Activated CD8-positive, alpha-beta memory T cell treated with anti-CD3 and anti-CD28 coated beads, Interleukin-2, amount 10 ng/mL, durations not matched to agents 7 days and 5 days (primary cell): ENCODE measurements around the gene RABGGTA. TPM values are rescaled to one million over a fixed set of nuclear protein-coding genes. Genes with fewer than 3 reads are reported as not detected.
A peak's percentile ranks its signal among the peaks of the same experiment; 100 is the strongest.

Experiments used
- ATAC-seq: fragments of 150-1000 bp; cut with Tn5 transposase; one replicate; pipeline ENCODE4 v1.10.0; 2021; ENCODE audit warnings: moderate library complexity
- CTCF ChIA-PET: fragments of 350-600 bp; sonication (Branson Sonifier 250); formaldehyde crosslinking; loops from one replicate; lab custom pipeline; 2021; ENCODE audit warnings: antibody characterized with exemption; lab: Charles Lee
- DNase-seq: peaks from one replicate; pipeline ENCODE4 v3.0.0-alpha.2; 2020
- H3K27ac Mint-ChIP-seq: one replicate; pipeline ENCODE4 v1.8.0; 2021; ENCODE audit warnings: mild to moderate bottlenecking, mixed read lengths
- H3K27me3 Mint-ChIP-seq: one replicate; pipeline ENCODE4 v1.8.0; 2021; ENCODE audit warnings: mixed read lengths
- H3K36me3 Mint-ChIP-seq: one replicate; pipeline ENCODE4 v1.8.0; 2021; ENCODE audit warnings: mild to moderate bottlenecking, mixed read lengths
- H3K4me1 Mint-ChIP-seq: one replicate; pipeline ENCODE4 v1.8.0; 2021; ENCODE audit warnings: mixed read lengths
- H3K4me3 Mint-ChIP-seq: one replicate; pipeline ENCODE4 v1.8.0; 2021; ENCODE audit warnings: mild to moderate bottlenecking, moderate library complexity, mixed read lengths
- H3K9me3 Mint-ChIP-seq: one replicate; pipeline ENCODE4 v1.8.0; 2022; ENCODE audit warnings: low read depth, mixed read lengths
- total RNA-seq, 2 experiments: library from RNA; stranded (reverse); gene quantifications; one replicate each; pipeline ENCODE4 v1.2.3, GENCODE V29; 2021

Gene RABGGTA
- total RNA-seq, 2 experiments from 2014 or later: 34.3 to 44.6 TPM

DNA sequence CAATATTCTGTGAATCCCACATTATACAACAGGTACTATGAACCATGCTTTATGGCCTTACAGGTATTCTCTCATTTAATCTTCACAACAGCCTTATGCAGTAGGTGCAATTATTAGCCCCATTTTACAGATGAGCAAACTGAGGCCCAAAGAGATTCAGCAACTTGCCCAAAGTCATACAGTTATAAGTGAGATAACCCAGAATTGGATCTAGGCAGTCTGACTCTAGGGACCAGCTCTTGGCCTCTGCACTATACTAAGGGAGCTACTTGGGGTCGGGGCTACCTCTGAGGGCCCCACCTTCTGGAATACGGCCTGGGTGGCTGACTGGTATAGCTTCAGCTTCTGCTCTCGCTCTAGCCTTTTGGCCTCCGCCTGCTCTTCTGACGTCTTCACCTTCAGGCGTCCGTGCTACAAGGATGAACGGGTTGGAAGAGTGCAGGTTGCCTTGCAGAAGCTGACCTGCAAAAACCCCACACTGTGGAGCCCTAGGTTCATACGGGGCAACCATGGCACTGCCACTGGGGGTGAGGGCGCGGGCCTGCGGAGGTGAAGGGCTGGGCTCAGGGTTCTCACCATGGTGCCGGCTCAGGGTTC, 762 bp downstream of the RABGGTA start:
- H3K27ac Mint-ChIP-seq: peak overlapping the region; percentile 93
- ATAC-seq: no peak
- H3K27me3 Mint-ChIP-seq: no peaks in the 10 kb centered on the region
- no peaks in the 10 kb centered on the region for H3K9me3 Mint-ChIP-seq
- DNase-seq: no peak
- H3K4me1 Mint-ChIP-seq: peaks cover 41% of the 10 kb centered on the region
- CTCF ChIA-PET: interaction anchor here (0.6 to 16.6 kb wide), 25 partner anchors 8 to 397 kb away, joined by 3 to 275 read pairs (median 6); partner anchors contain the start of genes CHMP4A, CIDEB, DCAF11 and DHRS1
- peak overlapping the region; percentile 84 for H3K4me3 Mint-ChIP-seq
- peaks cover 10% of the 10 kb centered on the region for H3K36me3 Mint-ChIP-seq

DNA sequence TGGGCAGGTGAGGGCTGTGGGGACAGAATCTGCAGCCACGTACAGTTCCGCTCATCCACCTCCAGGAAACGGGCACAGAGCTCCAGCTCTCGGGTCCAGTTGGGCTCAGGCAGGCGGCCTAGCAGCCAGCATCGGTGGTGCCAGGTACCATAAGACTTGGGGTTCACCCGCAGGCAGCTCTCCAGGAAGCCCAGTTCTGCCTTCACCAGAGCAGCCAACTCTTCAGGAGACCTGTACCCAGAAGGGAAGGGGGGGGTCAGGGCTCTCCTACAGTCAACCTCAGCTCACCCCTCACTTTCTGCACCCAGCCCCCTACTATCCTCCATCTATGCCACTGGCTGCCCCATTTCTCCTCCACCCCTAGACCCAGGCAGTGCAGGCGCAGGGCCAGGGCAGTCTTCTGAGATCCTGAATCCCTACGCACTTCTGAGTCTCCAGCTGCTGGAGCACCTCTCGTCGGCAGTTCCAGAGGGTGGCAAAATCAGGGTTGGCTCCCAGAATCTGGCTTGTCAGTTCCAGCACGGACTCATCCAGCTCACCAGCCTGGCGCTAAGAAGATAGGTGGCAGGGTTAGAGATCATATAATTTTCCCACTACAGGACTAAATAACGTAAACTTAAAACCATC, 1.4 kb downstream of the RABGGTA start:
- Mint-ChIP-seq H3K4me3 (peak overlapping the region; percentile 84), H3K27ac (peak overlapping the region; percentile 93)

DNA sequence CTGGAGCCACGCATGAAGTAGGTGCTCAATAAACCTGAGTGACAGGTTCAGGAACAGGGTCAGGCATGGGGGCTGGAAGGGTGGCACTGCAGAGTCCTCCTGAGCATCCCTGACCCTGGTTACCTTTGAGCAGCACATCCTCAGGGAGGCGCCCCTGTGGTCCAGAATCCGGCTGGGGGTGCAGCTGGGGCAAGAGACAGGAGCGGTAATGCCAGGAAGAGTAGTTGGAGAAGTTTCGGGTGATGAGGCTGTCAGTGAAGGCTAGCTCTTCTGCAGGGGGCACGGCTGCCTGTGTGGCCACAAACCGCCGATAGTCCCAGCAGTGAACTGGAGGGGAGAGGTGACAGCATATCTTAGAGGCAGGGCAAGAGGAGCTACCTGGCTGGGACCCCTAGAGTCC, 2.0 kb downstream of the RABGGTA start:
- Mint-ChIP-seq H3K27ac (no peak overlapping the region), H3K9me3 (no peaks in the 10 kb centered on the region), H3K4me3 (no peak overlapping the region), H3K27me3 (no peaks in the 10 kb centered on the region), H3K4me1 (peaks cover 38% of the 10 kb centered on the region), H3K36me3 (peaks cover 10% of the 10 kb centered on the region)
- no peak for ATAC-seq
- CTCF ChIA-PET: interaction anchor here (1.2 to 16.6 kb wide), 5 partner anchors 10 to 56 kb away, joined by 3 to 275 read pairs (median 4); partner anchors contain the start of genes CHMP4A, DHRS1, NOP9 and TINF2
- no peak for DNase-seq

More for the DNA sequence above, 1.4 kb downstream of the RABGGTA start:
- no peaks in the 10 kb centered on the region for H3K9me3 Mint-ChIP-seq
- CTCF ChIA-PET: interaction anchor here (1.0 to 16.6 kb wide), 13 partner anchors 10 to 161 kb away, joined by 3 to 275 read pairs (median 9); partner anchors contain the start of genes CIDEB, DHRS1, IRF9 and LTB4R
- DNase-seq: no peak
- H3K4me1 Mint-ChIP-seq: peaks cover 39% of the 10 kb centered on the region
- no peaks in the 10 kb centered on the region for H3K27me3 Mint-ChIP-seq
- ATAC-seq: no peak
- peaks cover 10% of the 10 kb centered on the region for H3K36me3 Mint-ChIP-seq

DNA sequence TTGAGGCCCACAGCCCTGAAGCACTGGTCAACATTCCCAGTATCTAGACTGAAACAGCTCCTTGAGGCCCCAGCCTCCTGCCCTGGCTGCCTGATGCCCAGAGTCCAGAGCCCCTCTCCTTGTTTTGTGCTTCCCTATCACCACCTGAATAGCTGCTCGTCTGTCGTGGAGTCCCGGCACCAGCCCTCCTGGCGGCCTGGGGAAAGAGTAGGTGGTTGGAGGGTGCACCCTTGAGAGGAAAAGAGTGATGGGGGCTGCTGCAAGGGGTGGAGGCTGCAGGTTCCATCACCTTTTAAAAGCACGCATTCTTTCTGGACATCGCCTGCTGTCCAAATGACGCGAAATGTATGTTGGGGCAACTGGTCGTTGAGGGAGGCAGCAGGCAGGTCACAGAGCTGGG, 3.2 kb downstream of the RABGGTA start:
- Mint-ChIP-seq H3K27ac (no peak overlapping the region), H3K9me3 (no peaks in the 10 kb centered on the region), H3K36me3 (peaks cover 10% of the 10 kb centered on the region), H3K4me3 (no peak overlapping the region), H3K27me3 (no peaks in the 10 kb centered on the region), H3K4me1 (peaks cover 27% of the 10 kb centered on the region)
- CTCF ChIA-PET: interaction anchor here (0.6 to 16.6 kb wide), 4 partner anchors 18 to 164 kb away, joined by 3 to 275 read pairs (median 28); partner anchors contain the start of genes CHMP4A, DHRS1, NOP9 and TINF2
- ATAC-seq (no peak), DNase-seq (no peak)

DNA sequence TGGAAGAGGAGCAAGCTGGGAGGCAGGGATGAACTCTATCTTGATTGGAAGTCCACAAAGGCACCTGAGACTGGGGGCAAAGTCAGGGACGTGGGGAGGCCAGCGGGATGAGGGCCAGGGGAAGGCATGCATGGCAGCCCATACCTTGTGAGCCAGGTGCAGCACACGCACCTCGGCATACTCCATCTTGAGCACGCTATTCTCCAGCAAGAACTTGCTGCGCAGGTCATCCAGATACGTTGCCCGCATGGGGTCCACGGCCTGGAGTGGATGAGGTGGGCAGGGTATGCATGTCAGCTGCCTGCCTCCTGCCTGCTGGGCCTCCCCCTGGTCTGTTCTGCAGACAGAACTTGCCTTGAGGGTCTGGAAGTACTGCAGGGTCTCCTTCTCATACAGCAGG, 3.9 kb downstream of the RABGGTA start:
- Mint-ChIP-seq H3K27me3 (no peaks in the 10 kb centered on the region), H3K9me3 (no peaks in the 10 kb centered on the region), H3K36me3 (peaks cover 10% of the 10 kb centered on the region), H3K4me1 (peaks cover 21% of the 10 kb centered on the region), H3K27ac (no peak overlapping the region), H3K4me3 (no peak overlapping the region)
- DNase-seq (no peak), ATAC-seq (no peak)
- CTCF ChIA-PET: interaction anchor here (6.3 to 16.6 kb wide), 2 partner anchors 18 to 32 kb away, joined by 53 to 275 read pairs; partner anchors contain the start of genes DHRS1, NOP9 and TINF2

DNA sequence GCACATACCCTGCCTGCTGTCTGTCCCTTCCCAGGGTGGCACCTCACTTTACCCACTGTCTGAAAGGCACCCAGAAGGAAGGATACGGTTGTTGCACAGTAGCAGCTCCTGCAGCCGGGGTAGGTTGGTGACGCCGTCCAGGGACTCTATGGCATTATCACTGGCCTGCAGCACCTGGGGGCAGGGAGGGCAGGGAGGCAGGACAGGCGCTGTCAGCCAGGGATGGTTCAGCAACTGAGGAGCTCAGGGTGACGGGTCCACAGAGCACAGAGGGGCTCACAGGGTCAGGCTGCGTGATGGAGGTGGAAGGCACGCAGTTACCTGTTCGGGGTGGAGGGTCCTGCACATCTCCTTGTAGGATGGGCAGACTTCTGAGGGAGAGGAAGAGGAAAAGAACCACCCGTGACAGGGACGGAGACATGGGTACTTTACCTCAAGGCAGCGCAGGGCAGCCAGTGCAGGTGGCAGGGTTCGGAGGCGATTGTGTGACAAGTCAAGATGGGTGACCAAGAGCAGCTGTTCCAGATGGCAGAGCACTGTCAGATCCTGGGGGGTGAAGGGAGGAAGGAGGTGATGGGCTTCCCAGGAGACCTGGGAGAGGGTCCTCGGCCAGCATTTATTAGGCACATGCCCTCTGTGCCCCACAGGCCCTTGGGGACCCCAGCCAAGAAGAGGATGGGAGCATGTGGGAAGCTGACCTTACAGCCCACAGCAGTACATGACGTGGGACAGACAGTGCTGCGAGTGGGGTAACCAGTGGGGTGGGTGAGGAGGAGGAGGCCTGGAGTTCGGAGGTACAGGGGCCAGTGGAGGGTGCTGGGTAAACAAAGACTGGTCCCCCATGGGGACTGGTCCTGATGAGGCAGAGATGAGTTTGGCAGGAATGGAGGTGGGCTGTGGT, 4.8 kb downstream of the RABGGTA start:
- Mint-ChIP-seq H3K27ac (no peak overlapping the region), H3K4me3 (no peak overlapping the region), H3K36me3 (peaks cover 10% of the 10 kb centered on the region), H3K9me3 (no peaks in the 10 kb centered on the region), H3K4me1 (peaks cover 12% of the 10 kb centered on the region), H3K27me3 (no peaks in the 10 kb centered on the region)
- ATAC-seq (no peak), DNase-seq (no peak)
- CTCF ChIA-PET: interaction anchor here (1.1 to 16.6 kb wide), 4 partner anchors 13 to 33 kb away, joined by 3 to 275 read pairs (median 30); partner anchors contain the start of genes DHRS1, NOP9 and TINF2

DNA sequence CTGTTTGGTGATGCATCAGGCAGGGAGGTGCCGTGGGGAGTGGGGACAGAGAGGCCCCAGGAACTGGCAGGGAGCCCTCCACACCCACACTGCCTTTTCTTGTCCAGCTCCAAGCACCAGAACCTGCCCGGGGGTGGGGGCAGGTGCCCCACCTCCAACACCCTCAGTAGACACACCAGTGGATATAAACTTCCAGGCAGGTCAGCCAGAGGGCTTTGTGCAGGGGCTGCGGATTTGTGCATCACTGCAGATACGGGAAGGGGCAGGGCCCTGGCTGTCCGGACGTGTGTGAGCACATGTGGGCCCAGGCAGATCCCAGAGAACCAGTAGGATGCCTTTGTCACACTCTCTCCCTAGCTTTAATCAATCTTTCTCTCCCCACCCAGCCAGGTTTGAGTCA, 7.1 kb downstream of the RABGGTA start:
- CTCF ChIA-PET: interaction anchor here (0.8 to 16.6 kb wide), 3 partner anchors 12 to 49 kb away, joined by 3 to 275 read pairs (median 4); partner anchors contain the start of genes MDP1 and TINF2
- ATAC-seq (no peak), DNase-seq (no peak)
- H3K4me3 Mint-ChIP-seq: no peak overlapping the region
- H3K4me1 Mint-ChIP-seq: no peaks in the 10 kb centered on the region
- H3K27ac Mint-ChIP-seq: no peak overlapping the region
- H3K36me3 Mint-ChIP-seq: peaks cover 10% of the 10 kb centered on the region
- H3K27me3 Mint-ChIP-seq: no peaks in the 10 kb centered on the region
- no peaks in the 10 kb centered on the region for H3K9me3 Mint-ChIP-seq

DNA sequence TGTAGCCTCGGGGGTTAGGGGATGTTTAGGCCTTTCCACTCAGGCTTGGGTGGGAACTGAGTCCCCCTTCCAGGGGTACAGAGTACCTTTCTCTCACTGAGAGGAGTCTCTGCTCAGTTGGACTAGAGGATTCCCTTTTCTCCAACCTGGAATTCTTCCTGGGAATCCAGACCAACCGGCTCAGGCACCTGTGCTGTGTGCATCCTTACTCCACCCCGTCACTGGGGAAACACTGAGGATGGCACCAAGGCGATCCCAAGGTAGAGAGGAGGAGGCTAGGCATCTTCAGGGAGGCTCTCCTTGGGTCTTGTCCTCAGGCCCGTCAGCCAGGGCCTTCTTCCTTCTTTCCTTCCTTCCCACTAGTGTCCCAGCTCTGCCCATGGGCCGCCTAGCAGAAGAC, 7.5 kb downstream of the RABGGTA start:
- ATAC-seq: no peak
- Mint-ChIP-seq H3K27me3 (no peaks in the 10 kb centered on the region), H3K27ac (no peak overlapping the region), H3K4me3 (no peak overlapping the region), H3K36me3 (peaks cover 10% of the 10 kb centered on the region), H3K4me1 (no peaks in the 10 kb centered on the region), H3K9me3 (no peaks in the 10 kb centered on the region)
- no peak for DNase-seq
- CTCF ChIA-PET: interaction anchor here (1.5 kb wide), 1 partner anchor 48 kb away, joined by 4 read pairs; the partner anchor contains the start of gene MDP1

DNA sequence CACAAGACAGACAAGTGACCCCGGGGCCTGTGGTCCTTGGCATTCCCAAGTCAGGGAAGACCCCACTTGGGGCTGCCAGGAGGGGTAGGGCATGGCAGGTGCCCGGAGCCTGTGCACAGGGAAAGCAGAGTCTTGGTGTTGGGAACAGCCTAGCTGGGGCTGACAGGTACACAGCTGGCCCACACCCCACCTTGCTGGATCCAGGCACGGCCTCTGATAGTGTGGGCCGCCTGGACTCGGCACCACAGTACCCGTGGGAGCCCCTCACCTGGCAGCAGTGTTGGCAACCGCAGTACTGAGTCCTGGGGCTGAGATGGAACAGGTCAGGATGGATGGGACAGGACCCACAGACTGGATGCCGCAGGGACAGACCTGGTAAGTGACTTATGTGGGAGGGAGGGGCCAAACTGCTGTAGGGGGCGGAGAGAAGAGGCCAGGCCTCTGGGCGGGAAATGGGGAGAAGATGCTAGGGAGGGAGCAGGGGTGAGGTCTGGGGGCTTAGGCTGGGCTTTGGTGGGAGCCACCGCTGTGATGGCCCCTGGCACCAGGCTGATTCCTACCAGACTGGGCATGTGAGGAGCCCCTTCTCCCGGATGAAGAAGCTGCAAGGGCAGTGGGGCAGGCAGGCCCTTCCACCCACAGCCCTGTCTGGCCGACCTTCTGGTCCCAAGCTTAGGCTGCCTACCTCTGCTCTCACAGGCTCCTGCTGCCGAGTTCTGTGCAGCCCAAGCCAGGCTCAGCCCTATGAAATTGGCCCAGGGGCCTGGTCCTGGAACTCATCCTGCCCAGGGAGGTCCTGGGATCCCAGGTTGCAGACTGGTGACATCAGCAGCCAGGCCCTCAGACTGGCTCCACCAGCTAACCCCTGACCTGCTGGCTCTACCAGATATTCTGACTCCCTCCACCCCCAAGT, 8.3 kb downstream of the RABGGTA start, which contains the start of gene TGM1:
Gene TGM1, minus strand, starts transcription at position 357 of the 913 bp plus-strand sequence. CDS start 825 bp downstream, outside the sequence.
- CTCF ChIA-PET: interaction anchor here (1.4 to 1.9 kb wide), 2 partner anchors 8 to 11 kb away, joined by 4 to 10 read pairs; partner anchors contain the start of gene RABGGTA
- Mint-ChIP-seq H3K36me3 (peaks cover 10% of the 10 kb centered on the region), H3K9me3 (no peaks in the 10 kb centered on the region), H3K27me3 (no peaks in the 10 kb centered on the region), H3K4me3 (no peak within 1 kb of the TSS), H3K27ac (no peak within 1 kb of the TSS), H3K4me1 (no peaks in the 10 kb centered on the region)
- DNase-seq: no peak
- no peak for ATAC-seq

DNA sequence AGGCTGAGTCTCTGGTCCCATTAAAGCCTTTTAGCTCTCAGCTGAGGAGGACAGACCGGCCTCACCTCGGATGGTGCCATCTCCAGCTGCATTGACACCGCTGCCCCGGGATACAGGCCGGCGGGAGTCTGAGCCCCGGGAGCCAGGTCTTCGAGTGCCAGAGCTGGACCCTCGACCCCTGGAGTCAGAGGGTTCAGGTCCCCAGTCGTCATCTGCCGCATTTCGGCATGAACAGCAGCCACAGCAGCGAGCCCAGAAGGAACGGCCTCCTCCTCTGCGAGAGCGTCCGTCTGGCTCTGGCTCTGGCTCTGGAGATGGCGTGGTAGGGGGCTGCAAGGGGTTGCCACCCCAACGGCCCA, 9.4 kb downstream of the RABGGTA start:
- no peak overlapping the region for H3K4me3 Mint-ChIP-seq
- H3K36me3 Mint-ChIP-seq: peaks cover 5% of the 10 kb centered on the region
- H3K4me1 Mint-ChIP-seq: no peaks in the 10 kb centered on the region
- CTCF ChIA-PET: interaction anchor here (0.7 to 1.9 kb wide), 3 partner anchors 10 to 19 kb away, joined by 3 to 10 read pairs (median 4); partner anchors contain the start of gene RABGGTA
- no peak for DNase-seq
- no peak overlapping the region for H3K27ac Mint-ChIP-seq
- H3K9me3 Mint-ChIP-seq: no peaks in the 10 kb centered on the region
- no peaks in the 10 kb centered on the region for H3K27me3 Mint-ChIP-seq
- ATAC-seq: no peak

DNA sequence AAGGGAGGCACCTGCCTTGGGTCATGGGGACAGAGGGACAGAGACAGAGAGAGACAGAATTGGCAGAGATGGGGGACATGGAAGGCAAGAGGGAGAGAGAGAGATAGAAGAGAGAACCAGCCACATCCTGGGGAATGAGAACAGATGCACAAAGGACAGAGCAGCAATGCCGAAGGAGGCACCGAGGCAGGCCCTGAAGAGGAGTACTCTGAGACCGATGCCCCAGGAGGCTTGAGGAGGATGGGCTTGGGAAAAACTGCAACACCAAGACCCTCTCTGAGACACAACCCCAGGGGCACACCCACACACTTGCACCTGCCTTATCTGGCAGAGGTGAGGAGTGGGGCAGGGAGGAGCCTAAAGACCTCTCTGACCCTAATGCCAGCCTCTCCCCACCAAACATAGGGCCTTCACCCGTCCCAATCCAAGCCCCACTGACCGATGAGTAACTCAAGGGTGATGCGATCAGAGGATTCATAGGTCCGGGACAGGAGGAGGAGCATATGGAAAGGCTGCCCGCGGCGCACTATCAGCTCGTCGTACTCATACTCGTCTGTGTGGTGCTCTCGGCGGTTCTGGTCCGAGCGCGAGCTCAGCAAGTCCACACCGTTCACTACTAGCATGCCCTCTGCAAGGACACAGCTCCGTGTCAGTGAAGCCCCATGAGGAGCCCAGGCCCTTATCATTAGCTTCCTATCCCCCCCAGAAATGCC, 10.0 kb downstream of the RABGGTA start:
- DNase-seq (no peak), ATAC-seq (no peak)
- H3K9me3 Mint-ChIP-seq: no peaks in the 10 kb centered on the region
- H3K27ac Mint-ChIP-seq: no peak overlapping the region
- H3K4me3 Mint-ChIP-seq: no peak overlapping the region
- no peaks in the 10 kb centered on the region for H3K4me1 Mint-ChIP-seq
- H3K27me3 Mint-ChIP-seq: no peaks in the 10 kb centered on the region
- CTCF ChIA-PET: interaction anchor here (0.7 to 1.9 kb wide), 3 partner anchors 10 to 18 kb away, joined by 3 to 10 read pairs (median 4); partner anchors contain the start of gene RABGGTA
- no peaks in the 10 kb centered on the region for H3K36me3 Mint-ChIP-seq
